HCT116 (cell line): ENCODE data around the gene HOXA11. TPM values are rescaled to one million over a fixed set of nuclear protein-coding genes. Genes with fewer than 3 reads are reported as not detected.

Experiments used
- ATAC-seq: fragments of 200-7000 bp; cut with Tn5 transposase; 2 replicates; pipeline ENCODE4 v1.9.1; 2020; ENCODE audit warnings: mild to moderate bottlenecking, moderate library complexity
- BruUV-seq: library from RNA; stranded (reverse); fragments of 400-500 nt; replicated peaks from 2 replicates; lab custom pipeline; 2021; lab: Mats Ljungman, UMichigan
- CTCF ChIA-PET: fragments of 300-600 bp; sonication (Branson Sonifier 250); formaldehyde crosslinking; loops from one replicate; lab custom pipeline; 2021; ENCODE audit warnings: antibody characterized with exemption; lab: Charles Lee
- POLR2A ChIA-PET: fragments of 300-600, 350-600 bp; sonication (Branson Sonifier 250); formaldehyde crosslinking; loops from one replicate; lab custom pipeline; 2021; ENCODE audit warnings: antibody characterized with exemption; lab: Charles Lee
- RAD21 ChIA-PET, 2 experiments: fragments of 300-600 bp; sonication (Branson Sonifier 250); formaldehyde crosslinking; loops; one replicate each; lab custom pipeline; 2023; ENCODE audit warnings: low total read pairs in 2 of 2; ENCODE audit not compliant: uncharacterized antibody in 2 of 2, unreplicated experiment in 2 of 2, low non-redundant PET in 1 of 2; lab: Charles Lee
- DNase-seq: peaks from one replicate; pipeline ENCODE4 v3.0.0-alpha.2; 2010; ENCODE audit warnings: low read depth, low spot score
- H2AFZ ChIP-seq: fragments of 200-600 bp; shearing (Covaris generic), sonication (generic); 2 replicates; pipeline ENCODE4 v1.6.1; 2017; ENCODE audit warnings: low read depth, mixed run types, mixed read lengths, antibody characterized with exemption, low read length; ENCODE audit not compliant: poor library complexity, severe bottlenecking
- H3K27ac ChIP-seq: 2 replicates; pipeline ENCODE4 v1.5.1; 2012; ENCODE audit warnings: low read depth, low read length
- H3K27me3 ChIP-seq: fragments of 200-600 bp; sonication (generic); 2 replicates; pipeline ENCODE4 v1.6.1; 2016; ENCODE audit warnings: mixed run types, low read length, mixed read lengths; ENCODE audit not compliant: insufficient read depth
- H3K36me3 ChIP-seq, 2 experiments: fragments of 200-500 bp in 1 of 2; fragments of 200-600 bp in 1 of 2; sonication (Bioruptor generic) in 1 of 2; sonication (generic) in 1 of 2; 2 replicates each; pipeline versions ENCODE4 v1.5.1 to v1.6.1; 2014 to 2016; ENCODE audit warnings: low read length in 2 of 2, inconsistent platforms in 1 of 2, mixed read lengths in 1 of 2, mixed run types in 1 of 2; ENCODE audit not compliant: insufficient read depth in 2 of 2, control insufficient read depth in 1 of 2
- H3K4me1 ChIP-seq, 2 experiments: fragments of 200-600 bp in 1 of 2; sonication (generic) in 1 of 2; 2 replicates each; pipeline versions ENCODE4 v1.5.1 to v1.6.1; 2012 to 2017; ENCODE audit warnings: low read length in 2 of 2, inconsistent platforms in 1 of 2, mild to moderate bottlenecking in 1 of 2, mixed read lengths in 1 of 2, mixed run types in 1 of 2, moderate library complexity in 1 of 2; ENCODE audit not compliant: insufficient read depth in 2 of 2, control insufficient read depth in 1 of 2
- H3K4me2 ChIP-seq: fragments of 200-600 bp; sonication (generic); 2 replicates; pipeline ENCODE4 v1.6.1; 2017; ENCODE audit warnings: mixed run types, low read length, mixed read lengths
- H3K4me3 ChIP-seq, 2 experiments: fragments of 200-600 bp in 1 of 2; sonication (generic) in 1 of 2; replicated peaks in 1 of 2; 2 replicates each; pipeline ENCODE4 v1.5.1; 2011 to 2016; ENCODE audit warnings: low read length in 2 of 2, control low read depth in 1 of 2, low read depth in 1 of 2, mild to moderate bottlenecking in 1 of 2, mixed read lengths in 1 of 2, mixed run types in 1 of 2
- H3K79me2 ChIP-seq: fragments of 200-600 bp; sonication (generic); 2 replicates; pipeline ENCODE4 v1.6.1; 2017; ENCODE audit warnings: mild to moderate bottlenecking, mixed run types, low read length, moderate library complexity, mixed read lengths; ENCODE audit not compliant: insufficient read depth
- H3K9ac ChIP-seq: fragments of 200-600 bp; sonication (generic); 2 replicates; pipeline ENCODE4 v1.6.1; 2016; ENCODE audit warnings: low read length, mixed read lengths
- H3K9me2 ChIP-seq: fragments of 200-600 bp; sonication (generic), shearing (Covaris generic); 2 replicates; pipeline ENCODE4 v1.6.1; 2017; ENCODE audit warnings: mixed run types, mild to moderate bottlenecking, moderate library complexity; ENCODE audit not compliant: insufficient read depth
- H3K9me3 ChIP-seq, 2 experiments: fragments of 200-500 bp in 1 of 2; fragments of 200-600 bp in 1 of 2; sonication (Bioruptor generic) in 1 of 2; sonication (generic) in 1 of 2; 2 replicates each; pipeline ENCODE4 v1.6.1; 2014 to 2017; ENCODE audit warnings: low read length in 2 of 2, mixed read lengths in 2 of 2, inconsistent platforms in 1 of 2, low read depth in 1 of 2, mild to moderate bottlenecking in 1 of 2, mixed run types in 1 of 2, moderate library complexity in 1 of 2; ENCODE audit not compliant: control insufficient read depth in 1 of 2, insufficient read depth in 1 of 2
- H4K20me1 ChIP-seq: fragments of 200-600 bp; sonication (generic), shearing (Covaris generic); 2 replicates; pipeline ENCODE4 v1.6.1; 2017; ENCODE audit warnings: mixed run types, mild to moderate bottlenecking, moderate library complexity; ENCODE audit not compliant: insufficient read depth
- EGR1 ChIP-seq: IDR thresholded peaks from 2 replicates; pipeline ENCODE4 v1.6.1; 2012; ENCODE audit warnings: low read depth
- FOSL1 ChIP-seq: IDR thresholded peaks from 2 replicates; pipeline ENCODE4 v1.6.1; 2012; ENCODE audit warnings: low read depth
- SRF ChIP-seq: IDR thresholded peaks from 2 replicates; pipeline ENCODE4 v1.6.1; 2012; ENCODE audit warnings: low read depth
- TCF7L2 ChIP-seq: IDR thresholded peaks from 2 replicates; pipeline ENCODE4 v1.7.0; 2011; ENCODE audit warnings: borderline replicate concordance, inconsistent platforms; ENCODE audit not compliant: insufficient read depth, insufficient read length; ENCODE audit errors: extremely low read depth
- YY1 ChIP-seq: IDR thresholded peaks from 2 replicates; pipeline ENCODE4 v1.6.1; 2011; ENCODE audit warnings: low read length, low read depth, moderate library complexity, mild to moderate bottlenecking; ENCODE audit not compliant: insufficient replicate concordance; ENCODE audit errors: extremely low read depth
- ZBTB33 ChIP-seq: IDR thresholded peaks from 2 replicates; pipeline ENCODE4 v1.6.1; 2011; ENCODE audit warnings: mild to moderate bottlenecking, low read length, moderate library complexity; ENCODE audit not compliant: insufficient replicate concordance; ENCODE audit errors: extremely low read depth
- intact Hi-C: fragments of 100-400 bp; cut with micrococcal nuclease; formaldehyde crosslinking; loops from 2 replicates; pipeline ENCODE4 v1.10.0; 2022
- total RNA-seq: library from RNA; stranded (reverse); gene quantifications from one replicate; pipeline ENCODE4 v1.2.1, GENCODE V29; 2021; ENCODE audit not compliant: unreplicated experiment

HOXA11 gene
- total RNA-seq, 1 experiment from 2014 or later, result 6.8 TPM

- Histone ChIP-seq H3K27ac (no peak overlapping the region), H3K4me1 (no peaks in the 10 kb centered on the region), H3K79me2 (no peaks in the 10 kb centered on the region), H4K20me1 (no peaks in the 10 kb centered on the region), H2AFZ (no peak overlapping the region), H3K36me3 (no peaks in the 10 kb centered on the region), H3K27me3 (no peaks in the 10 kb centered on the region), H3K9me3 (no peaks in the 10 kb centered on the region), H3K9me2 (no peaks in the 10 kb centered on the region), H3K4me2 (no peak overlapping the region), H3K9ac (no peak overlapping the region), H3K4me3 (no peak overlapping the region)
- ChIA-PET RAD21 (no interaction called here), POLR2A (no interaction called here), CTCF (no interaction called here)
- no peak for TF ChIP-seq YY1
- no peak for TF ChIP-seq ZBTB33
- TF ChIP-seq SRF, result no peak
- no peak for TF ChIP-seq EGR1
- no peak for TF ChIP-seq FOSL1
- no peak for TF ChIP-seq TCF7L2
- ATAC-seq, result no peak
- intact Hi-C loops, result no loop called here
- DNase-seq, result no peak
- no TSS peak for BruUV-seq
Measured at GRCh38 chr7:27224983-27225934, 40.2 kb upstream of the HOXA11 start.
